Activated effector memory CD4-positive, alpha-beta T cell treated with anti-CD3 and anti-CD28 coated beads, Interleukin-2, amount 50 U/mL, for 16 hours (primary cell): ENCODE data around the gene COL23A1.

ENCODE experiments used
- DNase-seq: peaks from one replicate; pipeline ENCODE4 v3.0.0-alpha.2; 2020

Gene COL23A1

GRCh38 chr5:178587763-178588611 is 2.2 kb downstream of the COL23A1 start:
- no peak for DNase-seq

- no peak for DNase-seq
Measured at GRCh38 chr5:178586396-178586795, 3.8 kb downstream of the COL23A1 start.

- peak; percentile 83 for DNase-seq
Measured at GRCh38 chr5:178585421-178585820, 4.8 kb downstream of the COL23A1 start.

DNA sequence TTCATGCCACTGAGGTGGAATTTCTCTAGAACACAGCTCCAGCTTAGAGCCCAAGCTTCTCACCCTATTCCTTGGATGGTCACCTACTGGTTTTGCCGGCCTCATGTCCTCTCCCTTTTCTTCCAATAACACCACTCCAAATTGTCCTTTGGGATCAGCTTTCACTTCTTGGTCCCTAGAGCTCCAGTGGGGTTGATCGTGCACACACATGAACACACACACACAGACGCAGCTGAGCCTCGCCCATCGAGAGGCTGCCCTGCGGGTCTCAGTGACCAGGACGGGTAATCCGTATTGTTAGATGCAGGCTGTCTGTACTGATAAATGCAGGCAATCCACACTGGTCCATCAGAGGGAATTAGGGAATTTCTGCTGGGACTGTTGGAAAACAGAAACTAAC is 6.9 kb downstream of the COL23A1 start:
- DNase-seq: no peak

- DNase-seq: no peak
Measured at GRCh38 chr5:178582291-178582690, 7.9 kb downstream of the COL23A1 start.

GRCh38 chr5:178581621-178582020 is 8.6 kb downstream of the COL23A1 start:
- no peak for DNase-seq

GRCh38 chr5:178580271-178580955 is 9.8 kb downstream of the COL23A1 start:
- DNase-seq: no peak

- DNase-seq: no peak
Measured at GRCh38 chr5:178577944-178578343, 12.2 kb downstream of the COL23A1 start.

GRCh38 chr5:178577376-178577839 is 12.8 kb downstream of the COL23A1 start:
- no peak for DNase-seq

GRCh38 chr5:178576591-178577351 is 13.4 kb downstream of the COL23A1 start:
- DNase-seq: no peak

DNA sequence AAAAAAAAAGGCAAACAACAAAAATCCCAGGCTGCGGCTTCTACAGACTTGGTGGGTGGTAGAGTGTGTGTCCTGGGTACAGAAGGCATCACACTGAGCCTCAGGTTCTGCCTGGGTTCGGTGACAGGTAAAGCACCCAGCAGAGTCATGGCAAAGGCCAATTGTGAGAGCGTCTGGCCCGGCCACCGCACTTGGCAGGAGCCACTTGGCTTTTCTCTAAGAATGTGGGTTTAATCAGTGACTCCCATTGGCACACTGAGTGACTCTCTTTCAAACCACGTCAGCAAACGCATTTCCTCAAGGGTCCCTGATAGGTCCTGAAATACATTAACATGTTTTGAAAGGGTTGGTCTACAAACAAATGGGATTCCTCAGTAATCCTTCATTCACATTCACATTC is 17.0 kb downstream of the COL23A1 start:
- DNase-seq: no peak

DNA sequence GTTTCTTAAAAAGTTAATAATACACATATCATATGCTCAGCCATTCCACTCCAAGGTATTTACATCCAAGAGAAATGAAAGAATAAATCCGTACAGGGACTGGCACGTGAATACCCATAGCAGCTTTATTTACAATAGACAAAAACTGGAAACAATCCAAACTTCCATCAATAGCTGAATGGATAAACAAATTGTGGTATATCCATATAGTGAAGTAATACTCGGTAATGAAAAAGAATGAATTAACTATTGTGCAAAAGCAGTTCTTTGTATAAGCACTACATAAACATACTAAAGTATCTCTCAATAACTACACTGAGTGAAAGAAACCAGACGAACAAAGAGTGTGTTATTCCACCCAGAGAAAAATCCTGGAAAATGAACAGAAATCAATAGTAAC is 17.6 kb downstream of the COL23A1 start:
- DNase-seq: no peak

- no peak for DNase-seq
Measured at GRCh38 chr5:178569485-178569884, 20.7 kb downstream of the COL23A1 start.

DNA sequence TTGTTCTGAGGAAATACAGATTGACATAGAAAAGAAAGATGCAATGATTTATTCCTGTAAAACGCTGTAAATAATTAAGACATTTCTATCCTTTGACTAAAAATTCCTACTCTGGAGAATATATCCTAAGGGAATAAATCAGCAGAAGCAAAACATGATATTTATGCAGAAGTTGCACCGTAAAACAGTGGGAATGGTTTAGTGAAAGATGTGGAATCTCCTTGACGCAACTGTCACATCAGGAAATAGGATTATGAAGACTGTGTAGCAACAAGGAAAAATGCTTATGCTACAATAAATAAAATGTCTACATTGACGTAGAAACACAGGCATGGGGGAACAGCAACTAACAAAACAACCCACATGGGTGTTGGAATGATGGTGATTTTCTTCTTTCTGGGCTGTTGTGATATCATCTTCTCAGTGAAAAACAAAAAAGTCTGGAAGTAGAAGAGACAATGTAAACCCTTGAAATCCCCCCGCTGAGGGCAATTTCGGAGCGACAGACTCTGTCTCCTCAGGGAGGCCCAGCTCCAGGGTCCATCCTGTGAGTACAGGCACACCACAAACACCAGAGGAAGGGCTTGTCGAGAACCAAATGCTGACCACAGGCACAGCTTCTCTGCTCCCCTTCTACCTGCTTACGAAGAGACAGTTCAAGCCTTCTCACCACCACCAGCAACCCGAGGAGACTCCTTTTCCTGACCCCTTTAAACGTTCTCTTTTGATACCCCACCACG is 25.2 kb downstream of the COL23A1 start:
- DNase-seq: no peak

DNA sequence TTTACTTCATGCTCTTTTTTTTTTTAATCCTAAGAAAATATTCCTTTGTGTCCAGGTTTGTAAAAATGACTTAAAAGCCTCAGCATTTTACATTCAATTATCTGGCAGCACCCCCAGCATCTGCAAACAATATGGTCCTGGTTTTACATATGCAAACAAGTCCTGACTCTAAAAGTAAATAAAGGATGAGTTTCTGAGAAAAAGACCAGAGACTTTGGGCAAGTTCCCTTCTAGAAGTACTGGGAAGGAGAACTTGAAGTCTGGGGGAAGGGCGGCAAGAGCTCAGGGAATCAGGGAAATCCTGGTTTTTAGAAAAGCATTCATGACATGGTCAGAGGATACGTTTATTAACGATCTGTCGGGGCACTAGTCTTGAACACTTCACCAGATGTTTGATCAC is 25.8 kb downstream of the COL23A1 start:
- DNase-seq: no peak

DNA sequence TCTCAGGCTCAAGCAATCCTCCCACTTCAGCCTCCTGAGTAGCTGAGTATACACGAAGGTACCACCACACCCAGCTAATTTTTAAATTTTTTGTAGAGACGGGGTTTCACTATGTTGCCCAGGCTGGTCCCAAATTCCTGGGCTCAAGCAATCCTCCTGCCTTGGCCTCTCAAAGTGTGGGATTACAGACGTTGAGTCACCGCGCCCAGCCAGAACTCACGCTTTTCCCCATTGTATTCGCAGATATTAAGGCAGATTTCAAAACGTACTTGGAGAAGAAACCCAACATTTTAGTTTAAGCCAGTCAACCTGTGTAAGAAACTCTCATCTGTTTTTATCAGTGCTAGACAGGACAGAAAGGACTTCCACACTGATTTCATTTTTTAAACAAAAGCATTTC is 26.6 kb downstream of the COL23A1 start:
- no peak for DNase-seq

GRCh38 chr5:178561746-178562264 is 28.4 kb downstream of the COL23A1 start:
- DNase-seq: no peak

DNA sequence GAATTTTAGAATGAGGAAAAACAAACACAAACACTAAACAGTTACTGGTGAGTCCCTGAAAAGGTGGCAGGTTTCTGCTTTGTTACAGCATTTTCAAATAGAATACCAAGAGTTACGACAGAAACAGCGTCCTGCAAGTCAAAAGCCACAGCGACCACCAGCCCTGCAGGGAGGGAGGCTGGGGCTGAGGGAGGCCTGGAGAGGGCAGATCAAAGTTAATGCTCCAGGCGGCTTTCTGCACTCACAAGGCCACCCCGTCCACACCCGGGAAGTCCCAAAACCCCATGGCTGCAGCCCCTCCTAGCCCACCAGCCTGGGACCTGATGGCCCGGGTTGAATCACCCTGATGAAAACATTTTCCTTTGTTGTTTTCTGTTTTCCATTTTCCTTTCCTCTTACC is 29.3 kb downstream of the COL23A1 start:
- DNase-seq: no peak

- no peak for DNase-seq
Measured at GRCh38 chr5:178557416-178557815, 32.8 kb downstream of the COL23A1 start.

DNA sequence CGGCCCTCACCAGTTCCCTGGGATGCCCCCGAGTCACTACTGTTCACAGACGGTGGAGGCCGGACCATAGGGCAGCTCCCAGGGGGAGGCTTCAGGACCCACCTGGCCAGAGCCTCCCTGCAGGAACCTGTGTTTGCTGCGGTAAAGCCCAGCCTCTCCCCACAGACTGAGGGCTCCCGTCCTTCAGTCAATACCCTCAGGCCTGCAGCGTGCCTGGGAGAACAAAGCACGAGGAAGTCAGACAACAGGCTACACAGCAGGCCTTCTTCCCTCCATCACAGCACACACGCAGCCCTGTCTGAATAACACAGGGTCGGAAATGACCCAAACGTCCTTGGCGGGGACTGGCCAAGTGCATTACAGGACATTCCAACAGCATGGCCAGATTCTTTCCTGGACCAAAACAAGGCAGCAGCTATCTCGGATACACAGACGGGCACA is 34.4 kb downstream of the COL23A1 start:
- DNase-seq: no peak

DNA sequence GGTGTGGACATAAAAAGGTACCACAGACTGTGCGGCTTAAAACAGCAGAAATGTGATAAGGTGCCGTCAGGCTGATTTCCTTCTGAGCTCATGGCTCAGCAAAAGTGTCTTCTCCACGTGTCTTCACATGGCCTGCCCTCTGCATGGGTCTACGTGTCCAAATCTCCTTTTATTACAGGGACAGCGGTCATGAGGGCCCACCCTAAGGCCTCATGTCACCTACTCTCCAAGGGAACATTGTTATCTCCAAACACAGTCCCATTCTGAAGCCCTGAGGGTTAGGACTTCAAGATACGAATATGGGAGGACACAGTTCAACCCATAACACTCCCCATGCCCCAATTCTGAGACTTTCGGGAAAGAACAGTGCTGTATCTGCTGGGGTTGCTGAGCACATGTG is 35.2 kb downstream of the COL23A1 start:
- no peak for DNase-seq

DNA sequence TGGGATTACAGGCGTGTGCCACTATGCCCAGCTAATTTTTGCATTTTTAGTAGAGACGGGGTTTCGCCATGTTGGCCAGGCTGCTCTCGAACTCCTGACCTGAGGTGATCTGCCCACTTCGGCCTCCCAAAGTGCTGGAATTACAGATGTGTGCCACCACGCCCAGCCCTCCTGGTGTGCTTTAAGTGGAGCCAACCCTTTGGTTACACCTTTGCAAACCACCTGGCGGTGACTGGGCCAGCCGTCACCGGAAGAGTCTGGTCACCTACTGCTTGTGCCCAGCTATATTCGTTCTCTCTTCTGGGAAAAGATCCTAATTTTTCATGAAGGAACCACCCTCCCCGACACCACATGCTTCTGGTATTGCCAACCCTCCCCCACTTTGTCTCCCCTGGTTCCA is 35.9 kb downstream of the COL23A1 start:
- no peak for DNase-seq

GRCh38 chr5:178553517-178553916 is 36.7 kb downstream of the COL23A1 start:
- DNase-seq: no peak
